Endodermal cell (in vitro differentiated cells): ENCODE data around the gene FMNL2. TPM values are rescaled to one million over a fixed set of nuclear protein-coding genes. Genes with fewer than 3 reads are reported as not detected.

Source experiments
- DNase-seq: peaks from one replicate; pipeline ENCODE4 v3.0.0-alpha.2; 2017
- H3K27ac ChIP-seq: 2 replicates; pipeline ENCODE4 v1.5.1; 2013; ENCODE audit warnings: mild to moderate bottlenecking, low read depth, low read length, moderate library complexity
- H3K27me3 ChIP-seq: 2 replicates; pipeline ENCODE4 v1.6.1; 2013; ENCODE audit warnings: mild to moderate bottlenecking, low read length, moderate library complexity; ENCODE audit not compliant: insufficient read depth, control insufficient read depth, poor library complexity, severe bottlenecking
- H3K36me3 ChIP-seq: 2 replicates; pipeline ENCODE4 v1.7.0; 2013; ENCODE audit warnings: mild to moderate bottlenecking, low read length, moderate library complexity; ENCODE audit not compliant: control insufficient read depth, insufficient read depth
- H3K4me1 ChIP-seq: one replicate; pipeline ENCODE4 v1.7.0; 2013; ENCODE audit warnings: low read length; ENCODE audit not compliant: control insufficient read depth, insufficient read depth
- H3K4me3 ChIP-seq: 2 replicates; pipeline ENCODE4 v1.5.1; 2013; ENCODE audit warnings: mild to moderate bottlenecking, low read length, moderate library complexity
- H3K9ac ChIP-seq: 2 replicates; pipeline ENCODE4 v1.6.1; 2013; ENCODE audit warnings: mild to moderate bottlenecking, low read length, moderate library complexity; ENCODE audit not compliant: poor library complexity, severe bottlenecking; ENCODE audit errors: extremely low read depth
- H3K9me3 ChIP-seq: 2 replicates; pipeline ENCODE4 v1.6.1; 2013; ENCODE audit warnings: mild to moderate bottlenecking, low read length, moderate library complexity; ENCODE audit not compliant: control insufficient read depth
- H3K27ac Mint-ChIP-seq: 2 replicates; pipeline ENCODE4 v1.8.0; 2020; ENCODE audit warnings: mixed read lengths
- H3K27me3 Mint-ChIP-seq: 2 replicates; pipeline ENCODE4 v1.8.0; 2021; ENCODE audit warnings: mild to moderate bottlenecking, mixed read lengths; ENCODE audit not compliant: insufficient read depth
- H3K36me3 Mint-ChIP-seq: 2 replicates; pipeline ENCODE4 v1.8.0; 2020; ENCODE audit warnings: low read depth, mixed read lengths
- H3K4me1 Mint-ChIP-seq: 2 replicates; pipeline ENCODE4 v1.8.0; 2020; ENCODE audit warnings: mixed read lengths
- H3K4me3 Mint-ChIP-seq: 2 replicates; pipeline ENCODE4 v1.8.0; 2020; ENCODE audit warnings: mild to moderate bottlenecking, moderate library complexity, mixed read lengths
- H3K9me3 Mint-ChIP-seq: 2 replicates; pipeline ENCODE4 v1.8.0; 2020; ENCODE audit warnings: mild to moderate bottlenecking, mixed read lengths
- WGBS, 2 experiments: methylation state at CpG; one replicate each; pipeline versions ENCODE4 v1.1.5 to v1.1.7; 2013; ENCODE audit warnings: missing lambda C conversion rate in 2 of 2, mixed read lengths in 1 of 2; ENCODE audit not compliant: insufficient coverage in 1 of 2, insufficient read length in 1 of 2; 5-methylcytosine and 5-hydroxymethylcytosine counted together
- total RNA-seq, 2 donors: library from RNA; stranded (reverse); fragmentation: NEBNext Ultra II Directional in 1 of 2; extraction: Animal tissue kit (Norgen Biotek cat#: 25700) in 1 of 2; gene quantifications; 2 replicates in 1 of 2; 3 replicates in 1 of 2; pipeline ENCODE4 v1.2.1, GENCODE V29; 2021
- TF ChIP-seq, protein P1 (sequence below): fragments of 200-600 bp; sonication (generic); conservative IDR thresholded peaks from 2 replicates; pipeline ENCODE4 v1.5.0; 2021; ENCODE audit warnings: antibody characterized with exemption, mild to moderate bottlenecking

Gene FMNL2
- total RNA-seq, 2 donors from 2014 or later, result 49.4 to 51.8 TPM

DNA sequence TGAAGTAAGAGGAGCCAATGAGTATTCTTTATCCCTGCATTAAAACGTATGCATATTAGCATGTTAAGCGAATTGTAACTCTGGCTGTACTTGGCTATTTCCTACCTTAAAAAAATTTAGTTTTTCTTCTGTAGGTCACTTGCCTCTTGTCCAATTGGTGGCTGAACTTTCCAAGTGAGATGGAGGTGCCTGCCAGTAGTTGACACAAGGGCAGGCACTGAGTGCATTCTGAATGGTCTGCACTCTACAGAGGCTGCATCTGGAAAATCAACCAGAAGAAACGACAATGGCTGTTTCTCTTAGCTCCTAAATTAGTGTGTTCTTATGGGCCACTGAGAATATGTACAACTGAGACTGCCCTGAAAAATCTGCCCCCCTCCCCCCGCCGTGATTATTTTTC is 221.5 kb downstream of the FMNL2 start:
- WGBS, 2 experiments, result 90 to 93% methylated on average over 3 to 5 of the region's 5 CpGs
- no peak overlapping the region for H3K4me3 ChIP-seq
- H3K4me1 ChIP-seq, result no peaks in the 10 kb centered on the region
- Mint-ChIP-seq H3K27me3 (no peaks in the 10 kb centered on the region), H3K27ac (no peak overlapping the region), H3K36me3 (peaks cover 21% of the 10 kb centered on the region), H3K4me3 (no peak overlapping the region), H3K9me3 (no peaks in the 10 kb centered on the region), H3K4me1 (peaks cover 6% of the 10 kb centered on the region)
- TF ChIP-seq, protein P1, sequence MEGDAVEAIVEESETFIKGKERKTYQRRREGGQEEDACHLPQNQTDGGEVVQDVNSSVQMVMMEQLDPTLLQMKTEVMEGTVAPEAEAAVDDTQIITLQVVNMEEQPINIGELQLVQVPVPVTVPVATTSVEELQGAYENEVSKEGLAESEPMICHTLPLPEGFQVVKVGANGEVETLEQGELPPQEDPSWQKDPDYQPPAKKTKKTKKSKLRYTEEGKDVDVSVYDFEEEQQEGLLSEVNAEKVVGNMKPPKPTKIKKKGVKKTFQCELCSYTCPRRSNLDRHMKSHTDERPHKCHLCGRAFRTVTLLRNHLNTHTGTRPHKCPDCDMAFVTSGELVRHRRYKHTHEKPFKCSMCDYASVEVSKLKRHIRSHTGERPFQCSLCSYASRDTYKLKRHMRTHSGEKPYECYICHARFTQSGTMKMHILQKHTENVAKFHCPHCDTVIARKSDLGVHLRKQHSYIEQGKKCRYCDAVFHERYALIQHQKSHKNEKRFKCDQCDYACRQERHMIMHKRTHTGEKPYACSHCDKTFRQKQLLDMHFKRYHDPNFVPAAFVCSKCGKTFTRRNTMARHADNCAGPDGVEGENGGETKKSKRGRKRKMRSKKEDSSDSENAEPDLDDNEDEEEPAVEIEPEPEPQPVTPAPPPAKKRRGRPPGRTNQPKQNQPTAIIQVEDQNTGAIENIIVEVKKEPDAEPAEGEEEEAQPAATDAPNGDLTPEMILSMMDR, result no peak
- H3K27ac ChIP-seq, result no peak overlapping the region
- peaks cover 22% of the 10 kb centered on the region for H3K36me3 ChIP-seq
- H3K9me3 ChIP-seq, result no peaks in the 10 kb centered on the region
- H3K9ac ChIP-seq, result no peak overlapping the region
- DNase-seq, result no peak
- no peaks in the 10 kb centered on the region for H3K27me3 ChIP-seq

DNA sequence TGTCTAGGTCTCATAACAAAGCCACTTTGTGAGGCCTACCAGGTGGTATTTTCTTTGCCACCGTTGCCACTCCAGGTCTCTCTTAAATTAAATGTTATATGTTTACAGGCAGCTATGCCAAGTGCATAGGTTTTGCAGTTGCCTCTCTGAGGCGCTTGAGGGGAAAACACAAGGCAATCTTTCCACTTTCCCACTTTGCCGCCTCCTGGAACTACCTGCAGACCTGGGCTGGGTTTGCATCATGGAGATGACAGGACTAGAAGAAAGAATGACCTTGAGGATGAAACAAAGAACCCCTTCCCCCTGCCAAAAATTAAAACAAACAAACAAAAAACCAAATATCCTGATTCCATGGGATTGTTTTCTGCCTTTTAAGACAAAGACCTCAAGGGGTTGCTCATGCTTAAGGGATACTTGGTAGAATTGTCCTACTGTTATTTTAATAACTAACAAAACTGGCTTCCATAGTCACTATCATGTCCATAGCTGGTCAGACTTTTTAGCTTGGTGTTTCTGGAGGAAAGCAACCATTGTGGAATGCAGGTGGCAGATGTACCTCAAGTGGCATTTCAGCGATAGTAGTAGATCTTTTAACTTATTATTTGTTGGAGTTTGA is 222.4 kb downstream of the FMNL2 start:
- Mint-ChIP-seq H3K9me3 (no peaks in the 10 kb centered on the region), H3K4me3 (no peak overlapping the region), H3K27me3 (no peaks in the 10 kb centered on the region), H3K27ac (peak overlapping the region; percentile 3), H3K4me1 (peaks cover 6% of the 10 kb centered on the region), H3K36me3 (peaks cover 28% of the 10 kb centered on the region)
- H3K4me3 ChIP-seq, result no peak overlapping the region
- H3K9me3 ChIP-seq, result no peaks in the 10 kb centered on the region
- no peaks in the 10 kb centered on the region for H3K4me1 ChIP-seq
- no peak overlapping the region for H3K9ac ChIP-seq
- H3K27me3 ChIP-seq, result no peaks in the 10 kb centered on the region
- H3K27ac ChIP-seq, result no peak overlapping the region
- H3K36me3 ChIP-seq, result peaks cover 30% of the 10 kb centered on the region
- TF ChIP-seq, protein P1, result no peak
- DNase-seq, result no peak
- 94% methylated on average over 2 to 4 of the region's 4 CpGs for WGBS, 2 experiments

DNA sequence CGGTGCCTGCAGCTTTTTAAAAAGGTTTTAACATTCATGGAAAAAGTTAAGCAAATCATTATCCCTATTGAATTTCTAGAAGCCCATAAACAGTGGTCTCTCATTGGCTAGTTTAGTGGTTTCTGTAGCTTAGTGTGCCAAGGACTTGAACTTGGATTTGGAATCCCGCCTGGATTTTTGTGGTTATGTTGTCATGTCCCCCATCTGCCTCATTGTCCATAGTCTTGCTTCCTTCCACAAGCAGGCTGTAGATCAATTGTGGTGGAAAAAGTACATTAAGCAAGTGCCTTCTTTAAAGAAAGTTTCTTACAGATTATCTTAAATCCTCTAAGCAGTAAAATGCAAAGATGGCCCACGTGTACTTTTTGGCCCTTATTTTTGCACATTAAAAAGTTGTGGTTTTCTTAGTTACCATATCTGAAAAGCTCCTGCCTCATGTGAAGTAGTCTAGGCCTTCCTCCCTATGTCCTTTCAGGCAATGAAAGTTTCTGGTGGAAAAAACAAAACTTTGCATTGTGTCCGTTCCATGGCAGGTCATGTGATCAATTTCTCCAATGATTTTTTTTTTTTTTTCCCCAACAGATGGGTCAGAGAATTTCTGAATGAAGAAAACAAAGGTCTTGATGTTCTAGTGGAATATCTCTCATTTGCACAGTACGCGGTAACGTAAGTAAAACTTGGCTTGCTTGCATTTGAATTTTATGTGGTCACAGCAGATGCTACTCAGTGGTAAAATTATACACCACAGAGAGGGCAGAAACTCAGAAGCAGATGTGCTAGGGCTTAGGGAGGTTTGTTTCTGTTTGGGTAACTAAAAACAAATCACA is 223.4 kb downstream of the FMNL2 start:
- no peaks in the 10 kb centered on the region for H3K9me3 Mint-ChIP-seq
- WGBS, 2 experiments, result 96 to 100% methylated on average over 4 to 7 of the region's 7 CpGs

More for the DNA sequence above, 223.4 kb downstream of the FMNL2 start:
- Histone ChIP-seq H3K27ac (no peak overlapping the region), H3K27me3 (no peaks in the 10 kb centered on the region), H3K36me3 (peaks cover 36% of the 10 kb centered on the region), H3K9ac (no peak overlapping the region), H3K9me3 (no peaks in the 10 kb centered on the region), H3K4me1 (no peaks in the 10 kb centered on the region), H3K4me3 (no peak overlapping the region)
- TF ChIP-seq, protein P1, result no peak
- Mint-ChIP-seq H3K27me3 (no peaks in the 10 kb centered on the region), H3K27ac (no peak overlapping the region), H3K4me1 (peaks cover 6% of the 10 kb centered on the region), H3K36me3 (peaks cover 29% of the 10 kb centered on the region), H3K4me3 (no peak overlapping the region)
- DNase-seq, result no peak
